Choroid plexus epithelial cell (primary cell): ENCODE measurements around the gene KLK2.

Experiments used
- DNase-seq: peaks from one replicate; pipeline ENCODE4 v3.0.0-alpha.2; 2010; ENCODE audit warnings: low read depth
- H3K4me3 ChIP-seq: 2 replicates; pipeline ENCODE4 v1.5.1; 2011; ENCODE audit warnings: low read depth, mild to moderate bottlenecking, control low read depth, low read length, moderate library complexity
- TF ChIP-seq, protein P1 (sequence below): conservative IDR thresholded peaks from 2 replicates; pipeline ENCODE4 v1.5.1; 2011; ENCODE audit warnings: low read depth, mild to moderate bottlenecking, control low read depth, inconsistent platforms, low read length, moderate library complexity

KLK2 gene

DNA sequence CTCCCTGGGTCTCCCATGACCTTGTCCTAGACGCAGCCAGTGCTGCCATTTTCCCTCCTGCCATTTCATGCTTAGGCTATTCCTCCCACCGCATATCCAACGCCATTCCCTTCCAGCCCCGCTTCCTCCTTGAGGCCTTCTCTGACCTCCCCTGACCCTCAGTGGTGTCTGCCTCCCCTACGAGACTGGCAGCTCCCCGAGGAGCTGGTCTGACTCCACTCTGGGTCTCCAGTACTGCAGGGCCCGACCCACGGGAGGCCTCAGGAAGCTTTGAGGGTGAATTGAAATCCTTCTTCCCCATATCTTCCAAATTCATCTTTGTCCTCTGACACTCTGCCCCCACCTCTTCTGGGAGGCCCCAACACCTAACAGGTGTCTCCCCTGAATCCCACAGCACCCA lies 40.6 kb upstream of the KLK2 start:
- TF ChIP-seq, protein P1, sequence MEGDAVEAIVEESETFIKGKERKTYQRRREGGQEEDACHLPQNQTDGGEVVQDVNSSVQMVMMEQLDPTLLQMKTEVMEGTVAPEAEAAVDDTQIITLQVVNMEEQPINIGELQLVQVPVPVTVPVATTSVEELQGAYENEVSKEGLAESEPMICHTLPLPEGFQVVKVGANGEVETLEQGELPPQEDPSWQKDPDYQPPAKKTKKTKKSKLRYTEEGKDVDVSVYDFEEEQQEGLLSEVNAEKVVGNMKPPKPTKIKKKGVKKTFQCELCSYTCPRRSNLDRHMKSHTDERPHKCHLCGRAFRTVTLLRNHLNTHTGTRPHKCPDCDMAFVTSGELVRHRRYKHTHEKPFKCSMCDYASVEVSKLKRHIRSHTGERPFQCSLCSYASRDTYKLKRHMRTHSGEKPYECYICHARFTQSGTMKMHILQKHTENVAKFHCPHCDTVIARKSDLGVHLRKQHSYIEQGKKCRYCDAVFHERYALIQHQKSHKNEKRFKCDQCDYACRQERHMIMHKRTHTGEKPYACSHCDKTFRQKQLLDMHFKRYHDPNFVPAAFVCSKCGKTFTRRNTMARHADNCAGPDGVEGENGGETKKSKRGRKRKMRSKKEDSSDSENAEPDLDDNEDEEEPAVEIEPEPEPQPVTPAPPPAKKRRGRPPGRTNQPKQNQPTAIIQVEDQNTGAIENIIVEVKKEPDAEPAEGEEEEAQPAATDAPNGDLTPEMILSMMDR: no peak
- no peak overlapping the region for H3K4me3 ChIP-seq
- DNase-seq: no peak

DNA sequence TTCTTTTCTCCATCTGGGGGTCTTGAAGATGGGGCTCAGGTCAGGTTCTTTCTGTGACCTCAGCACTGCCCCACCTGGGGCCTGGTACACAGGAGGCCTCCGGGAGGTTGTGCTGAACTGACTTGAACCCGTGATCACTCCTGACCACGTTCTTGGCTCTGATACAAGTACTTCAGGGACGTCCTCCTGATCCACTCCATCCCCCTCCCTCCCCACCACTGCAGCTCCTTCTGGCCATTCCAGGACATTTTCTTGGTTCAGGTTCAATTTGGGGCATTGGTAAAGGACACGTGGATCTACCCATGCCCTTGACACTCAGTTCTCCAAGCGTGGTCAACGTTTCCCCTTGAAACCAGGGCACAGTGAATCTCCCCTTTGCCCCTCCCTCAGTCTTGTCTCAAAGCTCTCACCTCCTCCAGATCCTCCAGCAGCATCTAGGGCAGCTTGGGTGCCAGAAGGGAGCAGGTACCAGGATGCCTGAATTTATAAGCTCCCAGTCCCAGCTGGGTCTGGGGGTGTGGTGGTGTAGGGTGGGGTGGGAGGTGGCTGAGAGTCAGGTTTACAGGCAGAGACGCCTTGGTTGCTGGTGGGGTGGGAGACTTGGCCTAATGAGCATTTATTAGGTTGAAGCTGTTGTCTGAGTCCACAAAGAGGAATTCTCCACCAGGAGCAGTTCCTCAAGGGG lies 40.0 kb upstream of the KLK2 start, which contains the start of gene KLK15:
Gene KLK15, minus strand, starts transcription at position 458 of the 685 bp plus-strand sequence. CDS start 2,082 bp downstream, outside the sequence.
- TF ChIP-seq, protein P1: no peak
- no peak for DNase-seq
- H3K4me3 ChIP-seq: no peak within 1 kb of the TSS

DNA sequence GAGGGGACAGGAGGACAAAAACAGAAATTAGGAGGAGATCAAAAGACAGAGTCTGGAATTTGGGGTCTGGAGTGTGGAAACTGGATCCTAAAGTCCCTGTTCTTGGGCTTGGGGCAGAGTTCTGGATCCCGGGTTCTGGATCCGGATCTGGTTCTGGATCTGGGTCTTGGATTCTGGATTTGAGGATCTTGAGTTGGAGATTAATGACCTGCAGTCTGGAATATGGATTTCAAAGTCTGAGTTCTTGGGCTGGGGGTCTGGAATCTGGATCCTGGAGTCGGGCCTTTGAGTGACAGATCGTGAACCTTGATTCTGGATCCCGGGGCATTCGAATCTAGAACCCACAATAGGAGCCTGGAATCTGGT lies 39.5 kb upstream of the KLK2 start:
- no peak for DNase-seq
- no peak overlapping the region for H3K4me3 ChIP-seq
- TF ChIP-seq, protein P1: no peak

DNA sequence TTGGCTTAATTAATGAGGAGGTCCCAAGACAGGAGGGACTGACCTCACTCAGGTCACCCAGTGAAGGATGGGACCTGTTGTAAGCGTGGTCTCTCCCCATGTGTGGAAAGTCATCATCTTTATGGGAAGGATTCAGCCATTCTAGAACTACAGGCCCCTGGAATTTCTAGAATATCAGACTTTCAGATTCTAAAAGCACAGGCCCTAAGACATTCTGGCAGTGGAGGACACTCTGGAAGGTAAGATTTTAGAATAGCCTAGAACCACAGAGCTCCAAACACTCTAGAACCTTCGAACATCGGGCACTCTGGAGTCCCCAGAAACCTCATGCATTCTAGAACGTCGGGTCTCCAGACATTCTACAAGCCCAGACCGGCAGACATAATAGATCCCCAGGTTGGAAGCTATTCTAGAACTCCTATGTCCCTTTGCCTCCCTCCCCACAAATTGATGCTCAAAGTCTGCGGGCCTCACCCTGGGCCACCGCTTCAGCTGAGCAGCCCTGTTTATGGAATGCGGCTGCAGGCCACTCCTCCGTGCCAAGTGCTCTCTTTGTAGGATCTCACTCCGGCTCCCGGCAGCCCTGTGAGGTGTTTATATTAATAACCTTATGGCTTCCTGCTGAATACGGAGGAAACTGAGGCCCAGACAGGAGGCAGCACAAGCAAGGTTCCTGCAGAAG lies 38.0 kb upstream of the KLK2 start:
- TF ChIP-seq, protein P1: no peak
- H3K4me3 ChIP-seq: peak overlapping the region; percentile 65
- DNase-seq: peak; percentile 5

DNA sequence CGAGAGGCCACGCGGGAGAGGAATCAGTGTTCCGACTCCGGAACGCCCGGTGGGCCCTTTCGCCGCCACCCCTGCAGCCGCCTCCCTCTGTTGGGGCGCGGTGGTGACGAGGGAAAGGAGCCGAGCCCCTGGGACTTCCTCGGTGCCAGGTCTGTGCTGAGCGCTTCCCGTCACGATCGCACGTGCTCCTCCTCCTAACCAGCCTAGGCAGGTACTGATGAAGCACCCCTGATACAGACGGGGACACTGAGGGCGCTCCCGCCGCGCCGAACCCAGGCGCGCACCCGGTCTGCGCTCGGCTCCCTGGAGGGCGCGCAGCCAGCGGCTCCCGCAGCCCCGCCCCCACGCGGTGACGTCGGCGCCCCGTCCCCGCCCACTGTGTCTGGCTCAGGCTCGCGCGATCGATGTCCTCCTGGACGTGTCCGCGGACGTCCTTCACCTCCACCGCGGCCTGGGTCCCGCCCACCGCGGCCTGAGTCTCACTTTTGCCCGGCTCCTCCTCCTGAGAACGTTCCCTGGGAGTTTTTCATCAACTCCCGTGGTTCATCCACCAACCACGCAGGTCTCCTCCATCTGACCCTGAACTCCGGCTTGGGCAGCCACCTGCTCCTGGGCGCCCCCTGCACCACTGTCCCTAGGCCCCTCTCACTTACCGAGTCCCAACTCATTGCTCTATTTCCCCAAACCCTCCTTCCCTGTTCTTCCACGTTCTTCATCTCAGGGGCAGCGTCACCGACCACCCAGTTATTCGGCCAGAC lies 37.3 kb upstream of the KLK2 start:
- TF ChIP-seq, protein P1: no peak
- DNase-seq: peak; percentile 54
- peak overlapping the region; percentile 65 for H3K4me3 ChIP-seq

DNA sequence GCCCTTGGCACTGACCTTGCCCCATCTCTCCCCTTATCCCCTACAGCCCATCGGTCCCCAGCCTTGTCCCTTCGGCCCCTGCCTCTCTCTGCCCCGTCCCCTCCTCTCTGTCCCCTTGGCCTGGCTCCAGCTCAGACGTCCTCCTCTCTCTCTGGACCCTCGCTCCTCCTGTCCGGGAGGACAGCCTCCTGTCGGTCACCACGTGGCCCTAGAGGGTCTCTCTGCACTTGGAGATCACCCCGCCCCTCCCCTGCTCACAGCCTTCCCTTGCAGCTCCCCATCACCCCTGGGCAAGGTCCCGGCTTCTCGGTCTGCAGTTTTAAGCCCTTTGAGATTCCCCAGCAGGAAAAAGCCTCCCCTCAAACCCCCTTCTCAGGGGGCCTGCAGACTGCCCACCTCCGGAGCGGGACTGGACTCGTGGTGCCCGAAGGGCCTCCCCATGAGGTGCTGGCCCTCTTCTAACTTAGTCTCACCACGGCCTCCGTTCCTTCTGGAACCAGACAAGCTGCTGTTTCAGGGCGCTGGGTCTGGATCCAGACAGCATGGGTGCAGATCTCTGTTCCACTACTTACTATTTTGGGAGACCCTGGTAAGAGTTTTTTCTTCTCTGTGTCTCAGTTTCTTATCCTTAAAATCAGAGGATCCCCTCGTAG lies 36.6 kb upstream of the KLK2 start:
- TF ChIP-seq, protein P1: no peak
- H3K4me3 ChIP-seq: no peak overlapping the region
- DNase-seq: no peak
